Hepatocyte (in vitro differentiated cells): ENCODE measurements around the gene SLC39A13. TPM values are rescaled to one million over a fixed set of nuclear protein-coding genes. Genes with fewer than 3 reads are reported as not detected.

Experiments used
- DNase-seq: peaks from one replicate; pipeline ENCODE4 v3.0.0-alpha.2; 2016; ENCODE audit warnings: low spot score
- H2AFZ ChIP-seq: fragments of 200-600 bp; sonication (generic); 2 replicates; pipeline ENCODE4 v1.6.0; 2016; ENCODE audit warnings: antibody characterized with exemption, mild to moderate bottlenecking
- H3K27ac ChIP-seq: fragments of 200-600 bp; sonication (generic); 2 replicates; pipeline ENCODE4 v1.5.1; 2016; ENCODE audit warnings: mild to moderate bottlenecking
- H3K27me3 ChIP-seq: fragments of 200-600 bp; sonication (generic); 2 replicates; pipeline ENCODE4 v1.6.1; 2016
- H3K36me3 ChIP-seq: fragments of 200-600 bp; sonication (generic); replicated peaks from 2 replicates; pipeline ENCODE4 v1.5.1; 2016; ENCODE audit warnings: low read depth; ENCODE audit not compliant: insufficient read depth
- H3K4me1 ChIP-seq: fragments of 200-600 bp; sonication (generic); 2 replicates; pipeline ENCODE4 v1.5.1; 2016; ENCODE audit warnings: mild to moderate bottlenecking, moderate library complexity; ENCODE audit not compliant: insufficient read depth
- H3K4me2 ChIP-seq: fragments of 200-600 bp; sonication (generic); 2 replicates; pipeline ENCODE4 v1.6.0; 2016
- H3K4me3 ChIP-seq: fragments of 200-600 bp; sonication (generic); 2 replicates; pipeline ENCODE4 v1.5.1; 2016; ENCODE audit warnings: mild to moderate bottlenecking
- H3K79me2 ChIP-seq: fragments of 200-600 bp; sonication (generic); 2 replicates; pipeline ENCODE4 v1.6.0; 2017; ENCODE audit warnings: mild to moderate bottlenecking
- H3K9me2 ChIP-seq: fragments of 200-600 bp; sonication (generic); replicated peaks from 2 replicates; pipeline ENCODE4 v1.6.0; 2017; ENCODE audit warnings: mild to moderate bottlenecking; ENCODE audit not compliant: insufficient read depth
- H3K9me3 ChIP-seq: fragments of 200-600 bp; sonication (generic); 2 replicates; pipeline ENCODE4 v1.5.1; 2016; ENCODE audit warnings: low read depth, mild to moderate bottlenecking
- H4K20me1 ChIP-seq: fragments of 200-600 bp; sonication (generic); 2 replicates; pipeline ENCODE4 v1.6.0; 2016; ENCODE audit warnings: mild to moderate bottlenecking; ENCODE audit not compliant: insufficient read depth, poor library complexity, severe bottlenecking
- CTCF ChIP-seq: fragments of 200-600 bp; sonication (generic); IDR thresholded peaks from 2 replicates; pipeline ENCODE4 v1.5.1; 2016; ENCODE audit warnings: antibody characterized with exemption, mild to moderate bottlenecking; ENCODE audit not compliant: poor library complexity
- EZH2 ChIP-seq: fragments of 200-600 bp; sonication (generic); IDR thresholded peaks from 2 replicates; pipeline ENCODE4 v1.6.1; 2016; ENCODE audit warnings: antibody characterized with exemption, mild to moderate bottlenecking, borderline replicate concordance
- EZH2phosphoT487 ChIP-seq: fragments of 200-600 bp; sonication (generic); IDR thresholded peaks from one replicate; pipeline ENCODE4 v1.6.1; 2018; ENCODE audit warnings: antibody characterized with exemption, mild to moderate bottlenecking, low read depth, moderate library complexity; ENCODE audit not compliant: unreplicated experiment, severe bottlenecking
- WGBS: methylation state at CpG from one replicate; pipeline ENCODE4 v1.1.6; 2016; ENCODE audit warnings: low lambda C conversion rate; ENCODE audit errors: missing lambda C conversion rate; 5-methylcytosine and 5-hydroxymethylcytosine counted together
- polyA plus RNA-seq: library from polyadenylated mRNA; unstranded; fragments of >200 nt; fragmentation: Nextera tagmentation; extraction: Ambion mirVana; gene quantifications from 2 replicates; pipeline ENCODE4 v1.2.1, GENCODE V29; 2016
- total RNA-seq: library from RNA; depleted of rRNA; stranded (reverse); fragments of >200 nt; gene quantifications from 2 replicates; pipeline ENCODE4 v1.2.3, GENCODE V29; 2014

SLC39A13 gene
- total and polyA plus RNA-seq, 2 experiments from 2014 or later: 72.3 to 118 TPM

GRCh38 chr11:47378836-47379170, 29.6 kb upstream of the SLC39A13 start:
- Histone ChIP-seq H3K36me3 (no peaks in the 10 kb centered on the region), H3K4me1 (no peaks in the 10 kb centered on the region), H3K27ac (no peak overlapping the region), H3K9me2 (no peaks in the 10 kb centered on the region), H3K4me3 (no peak overlapping the region), H3K9me3 (no peaks in the 10 kb centered on the region), H4K20me1 (no peaks in the 10 kb centered on the region), H3K27me3 (no peaks in the 10 kb centered on the region), H2AFZ (no peak overlapping the region), H3K79me2 (no peaks in the 10 kb centered on the region), H3K4me2 (no peak overlapping the region)
- no peak for DNase-seq
- TF ChIP-seq CTCF: no peak
- no peak for TF ChIP-seq EZH2phosphoT487
- no peak for TF ChIP-seq EZH2

GRCh38 chr11:47379317-47379716, 29.1 kb upstream of the SLC39A13 start:
- no peak for DNase-seq
- Histone ChIP-seq H3K27ac (no peak overlapping the region), H3K79me2 (no peaks in the 10 kb centered on the region), H3K4me2 (no peak overlapping the region), H3K27me3 (no peaks in the 10 kb centered on the region), H4K20me1 (no peaks in the 10 kb centered on the region), H3K9me3 (no peaks in the 10 kb centered on the region), H3K9me2 (no peaks in the 10 kb centered on the region), H3K4me3 (no peak overlapping the region), H3K4me1 (no peaks in the 10 kb centered on the region), H2AFZ (no peak overlapping the region), H3K36me3 (no peaks in the 10 kb centered on the region)
- WGBS: 94% methylated on average over 2 of the region's 2 CpGs
- TF ChIP-seq EZH2 (no peak), EZH2phosphoT487 (no peak), CTCF (no peak)

- no peak for TF ChIP-seq CTCF
- TF ChIP-seq EZH2: no peak
- no peaks in the 10 kb centered on the region for H4K20me1 ChIP-seq
- H3K36me3 ChIP-seq: no peaks in the 10 kb centered on the region
- no peak overlapping the region for H3K4me2 ChIP-seq
- H3K4me1 ChIP-seq: no peaks in the 10 kb centered on the region
- no peak overlapping the region for H3K27ac ChIP-seq
- no peak overlapping the region for H2AFZ ChIP-seq
- H3K9me3 ChIP-seq: no peaks in the 10 kb centered on the region
- 94% methylated on average over 2 of the region's 2 CpGs for WGBS
- no peaks in the 10 kb centered on the region for H3K27me3 ChIP-seq
- H3K9me2 ChIP-seq: no peaks in the 10 kb centered on the region
- no peak for DNase-seq
- H3K79me2 ChIP-seq: no peaks in the 10 kb centered on the region
- no peak overlapping the region for H3K4me3 ChIP-seq
Observed at GRCh38 chr11:47380078-47380477, 28.3 kb upstream of the SLC39A13 start.

- no peak overlapping the region for H2AFZ ChIP-seq
- 82% methylated on average over 4 of the region's 4 CpGs for whole genome bisulfite sequencing
Observed at GRCh38 chr11:47383071-47383470, 25.3 kb upstream of the SLC39A13 start.

More at GRCh38 chr11:47383071-47383470, 25.3 kb upstream of the SLC39A13 start:
- no peaks in the 10 kb centered on the region for H4K20me1 ChIP-seq
- H3K36me3 ChIP-seq: no peaks in the 10 kb centered on the region
- no peak overlapping the region for H3K4me3 ChIP-seq
- TF ChIP-seq EZH2 (no peak), CTCF (no peak), EZH2phosphoT487 (no peak)
- no peak overlapping the region for H3K27ac ChIP-seq
- no peak overlapping the region for H3K4me2 ChIP-seq
- no peaks in the 10 kb centered on the region for H3K4me1 ChIP-seq
- no peak for DNase-seq
- no peaks in the 10 kb centered on the region for H3K9me2 ChIP-seq
- H3K79me2 ChIP-seq: no peaks in the 10 kb centered on the region
- no peaks in the 10 kb centered on the region for H3K9me3 ChIP-seq
- no peaks in the 10 kb centered on the region for H3K27me3 ChIP-seq
